Right lobe of liver (tissue), 6 donors: ENCODE measurements around the gene CARD8. TPM values are rescaled to one million over a fixed set of nuclear protein-coding genes. Genes with fewer than 3 reads are reported as not detected.

Experiments
- ATAC-seq, 4 donors: fragments of 200-7000 bp; cut with Tn5 transposase; one replicate each; pipeline ENCODE4 v1.9.1; 2020; ENCODE audit warnings: mild to moderate bottlenecking in 4 of 4, moderate library complexity in 4 of 4
- DNase-seq, 3 donors: peaks; one replicate each; pipeline ENCODE4 v3.0.0-alpha.2; 2020
- H3K27ac ChIP-seq, 3 donors: fragments of 200-600 bp; one replicate each; pipeline ENCODE4 v1.8.0; 2022
- H3K27me3 ChIP-seq, 2 donors: fragments of 200-600 bp; one replicate each; pipeline ENCODE4 v1.8.0; 2022
- H3K36me3 ChIP-seq, 4 donors: fragments of 200-600 bp; sonication (generic) in 1 of 4; one replicate each; pipeline versions ENCODE4 v1.5.1 to v1.8.0; 2017 to 2022; ENCODE audit warnings: control low read depth in 1 of 4
- H3K4me1 ChIP-seq, 4 donors: fragments of 200-600 bp; sonication (generic) in 1 of 4; one replicate each; pipeline versions ENCODE4 v1.5.1 to v1.8.0; 2017 to 2022; ENCODE audit warnings: control low read depth in 1 of 4
- H3K4me3 ChIP-seq, 3 donors: fragments of 200-600 bp; one replicate each; pipeline ENCODE4 v1.8.0; 2022
- H3K9me3 ChIP-seq, 4 donors: fragments of 200-600 bp; sonication (generic) in 1 of 4; one replicate each; pipeline versions ENCODE4 v1.5.1 to v1.8.0; 2017 to 2022; ENCODE audit warnings: control low read depth in 1 of 4
- POLR2A ChIP-seq: fragments of 450-650 bp; IDR thresholded peaks from one replicate; pipeline ENCODE4 v1.6.1; 2017; ENCODE audit warnings: antibody characterized with exemption, mild to moderate bottlenecking
- WGBS: methylation state at CpG from one replicate; pipeline ENCODE4 v1.1.6; 2018; ENCODE audit warnings: low coverage, low lambda C conversion rate; ENCODE audit not compliant: insufficient coverage; ENCODE audit errors: missing lambda C conversion rate; 5-methylcytosine and 5-hydroxymethylcytosine counted together
- intact Hi-C, 2 donors: fragments of 100-400 bp; cut with DNase I; formaldehyde crosslinking; loops; one replicate each; pipeline versions ENCODE4 v1.11.2 to v1.14.1; 2022
- total RNA-seq, 6 experiments: library from RNA; depleted of rRNA in 2 of 6; stranded (reverse); fragments of >200 nt in 2 of 6; fragmentation: NEBNext Ultra II Directional in 3 of 6; extraction: Animal tissue kit (Norgen Biotek cat#: 25700) in 3 of 6; gene quantifications; one replicate each; pipeline versions ENCODE4 v1.1.0 to v1.2.4, GENCODE V29; 2016 to 2023
- TF ChIP-seq, protein P1 (sequence below), 4 donors: fragments of 200-600 bp in 3 of 4; fragments of 450-650 bp in 1 of 4; IDR thresholded peaks; one replicate each; pipeline versions ENCODE4 v1.5.1 to v1.8.0; 2016 to 2022; ENCODE audit warnings: antibody characterized with exemption in 4 of 4, mild to moderate bottlenecking in 2 of 4
- donor health status: DM: no; HTN: yes; CAD: no.
- donor health status: DM: no; HTN: no; CAD: no.
- donor health status: DM: no; HTN: no; CAD: no.
- donor health status: DM: no; HTN: yes; CAD: no.
- donor health status: DM: no; HTN: yes; CAD: no.

Gene CARD8
- total RNA-seq, 6 experiments from 2014 or later: 15.4 to 24.5 (median 19.8) TPM

DNA sequence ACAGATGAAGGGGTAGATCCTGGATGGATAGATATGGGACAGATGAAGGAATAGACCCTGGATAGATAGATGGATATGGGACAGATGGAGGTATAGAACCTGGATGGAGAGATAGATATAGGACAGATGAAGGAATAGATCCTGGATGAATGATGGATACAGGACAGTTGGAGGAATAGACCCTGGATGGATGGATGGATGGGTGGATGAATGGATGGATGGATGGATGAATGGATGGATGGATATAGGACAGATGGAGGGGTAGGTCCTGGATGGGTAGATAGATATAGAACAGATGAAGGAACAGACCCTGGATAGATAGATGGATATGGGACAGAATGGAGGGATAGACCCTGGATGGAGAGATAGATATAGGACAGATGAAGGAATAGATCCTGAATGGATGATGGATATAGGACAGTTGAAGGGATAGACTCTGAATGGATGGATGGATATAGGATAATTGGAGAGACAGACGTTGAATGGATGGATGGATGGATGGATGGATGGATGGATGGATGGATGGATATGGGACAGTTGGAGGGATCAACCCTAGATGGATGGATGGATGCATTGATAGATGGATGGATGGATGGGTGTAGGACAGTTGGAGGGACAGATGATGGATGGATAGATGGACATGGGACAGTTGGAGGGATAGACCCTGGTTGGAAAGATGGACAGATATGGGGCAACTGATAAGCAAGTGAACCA is 46.3 kb upstream of the CARD8 start:
- intact Hi-C loops: no loop called here
- no peak overlapping the region for H3K4me3 ChIP-seq
- DNase-seq (no peak), ATAC-seq (no peak)
- no peaks in the 10 kb centered on the region for H3K36me3 ChIP-seq
- no peaks in the 10 kb centered on the region for H3K9me3 ChIP-seq
- H3K4me1 ChIP-seq: no peaks in the 10 kb centered on the region
- no peak for TF ChIP-seq POLR2A
- TF ChIP-seq, protein P1, sequence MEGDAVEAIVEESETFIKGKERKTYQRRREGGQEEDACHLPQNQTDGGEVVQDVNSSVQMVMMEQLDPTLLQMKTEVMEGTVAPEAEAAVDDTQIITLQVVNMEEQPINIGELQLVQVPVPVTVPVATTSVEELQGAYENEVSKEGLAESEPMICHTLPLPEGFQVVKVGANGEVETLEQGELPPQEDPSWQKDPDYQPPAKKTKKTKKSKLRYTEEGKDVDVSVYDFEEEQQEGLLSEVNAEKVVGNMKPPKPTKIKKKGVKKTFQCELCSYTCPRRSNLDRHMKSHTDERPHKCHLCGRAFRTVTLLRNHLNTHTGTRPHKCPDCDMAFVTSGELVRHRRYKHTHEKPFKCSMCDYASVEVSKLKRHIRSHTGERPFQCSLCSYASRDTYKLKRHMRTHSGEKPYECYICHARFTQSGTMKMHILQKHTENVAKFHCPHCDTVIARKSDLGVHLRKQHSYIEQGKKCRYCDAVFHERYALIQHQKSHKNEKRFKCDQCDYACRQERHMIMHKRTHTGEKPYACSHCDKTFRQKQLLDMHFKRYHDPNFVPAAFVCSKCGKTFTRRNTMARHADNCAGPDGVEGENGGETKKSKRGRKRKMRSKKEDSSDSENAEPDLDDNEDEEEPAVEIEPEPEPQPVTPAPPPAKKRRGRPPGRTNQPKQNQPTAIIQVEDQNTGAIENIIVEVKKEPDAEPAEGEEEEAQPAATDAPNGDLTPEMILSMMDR (IDR thresholded peaks at IDR 0.05): no peak
- H3K27ac ChIP-seq: no peak overlapping the region
- H3K27me3 ChIP-seq: no peaks in the 10 kb centered on the region
- WGBS: 83% methylated on average over 1 of the region's 1 CpG

DNA sequence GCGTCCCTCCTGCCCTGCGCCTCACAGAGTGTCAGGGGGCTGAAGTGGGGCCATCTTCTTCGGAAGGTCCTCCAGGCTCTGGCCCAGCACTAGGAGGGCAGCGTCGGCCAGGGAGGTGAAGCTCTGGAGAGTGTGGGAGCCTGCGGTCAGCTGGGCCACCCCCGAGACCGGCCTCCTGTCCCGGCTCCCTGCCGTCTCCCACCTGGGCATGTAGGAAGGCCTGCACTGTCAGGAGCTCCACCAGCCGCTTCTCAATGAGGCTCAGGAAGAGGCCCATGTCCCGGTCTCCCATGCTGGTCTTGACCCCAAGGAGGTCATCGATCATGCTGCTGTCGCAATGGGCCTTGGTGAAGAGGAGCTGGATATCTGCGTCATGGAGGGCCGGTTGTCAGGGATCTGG is 42.3 kb upstream of the CARD8 start:
- Histone ChIP-seq H3K9me3 (no peaks in the 10 kb centered on the region), H3K27me3 (no peaks in the 10 kb centered on the region), H3K36me3 (no peaks in the 10 kb centered on the region), H3K4me3 (no peak overlapping the region), H3K27ac (no peak overlapping the region), H3K4me1 (no peaks in the 10 kb centered on the region)
- 100% methylated on average over 3 of the region's 16 CpGs for WGBS
- intact Hi-C loops: no loop called here
- no peak for TF ChIP-seq POLR2A
- TF ChIP-seq, protein P1 (IDR thresholded peaks at IDR 0.05): no peak
- DNase-seq (no peak), ATAC-seq (no peak)

DNA sequence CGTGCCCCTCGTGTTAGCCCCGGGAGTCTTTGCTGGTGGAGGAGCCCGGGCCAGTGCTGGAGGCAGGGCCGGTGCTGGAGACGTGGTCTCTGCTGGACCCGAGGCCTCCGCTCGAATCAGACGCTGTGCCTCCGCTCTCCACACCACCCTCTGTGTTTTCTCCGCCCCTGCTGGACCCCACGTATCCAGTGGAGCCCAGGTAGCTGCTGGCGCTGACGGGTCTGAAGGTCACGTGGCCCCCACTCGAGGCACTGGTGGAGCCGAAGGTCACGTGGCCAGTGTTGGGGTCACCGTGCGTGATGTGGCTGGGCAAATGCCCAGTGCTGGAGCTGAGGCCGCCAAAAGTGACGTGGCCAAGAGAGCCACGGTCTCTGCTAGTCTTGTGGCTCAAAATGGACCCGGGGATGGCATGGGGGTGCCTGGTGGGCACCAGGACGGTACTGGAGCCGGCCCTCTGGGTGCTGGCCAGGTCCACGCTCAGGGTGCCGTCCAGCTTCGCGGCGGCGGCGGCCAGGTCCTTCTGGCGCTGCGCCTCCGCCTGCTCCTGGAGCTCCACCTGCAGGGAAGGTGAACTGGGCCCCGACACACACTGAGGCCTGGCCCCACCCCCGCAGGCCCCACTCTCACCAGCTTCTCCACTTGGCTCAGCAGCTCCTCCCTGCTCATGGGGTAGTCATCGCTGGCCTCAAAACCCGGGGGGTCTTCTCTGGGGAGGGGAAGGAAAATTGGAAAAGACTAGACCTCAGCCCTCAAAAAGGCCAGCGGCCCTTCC is 41.4 kb upstream of the CARD8 start:
- no peak overlapping the region for H3K27ac ChIP-seq
- H3K27me3 ChIP-seq: no peaks in the 10 kb centered on the region
- WGBS: 40% methylated on average over 2 of the region's 42 CpGs
- no peaks in the 10 kb centered on the region for H3K9me3 ChIP-seq
- H3K4me1 ChIP-seq: no peaks in the 10 kb centered on the region
- TF ChIP-seq, protein P1 (IDR thresholded peaks at IDR 0.05): no peak
- H3K4me3 ChIP-seq: no peak overlapping the region
- intact Hi-C loops: no loop called here
- DNase-seq (no peak), ATAC-seq (peak in 1 of 4 donors; percentile 30)
- no peaks in the 10 kb centered on the region for H3K36me3 ChIP-seq

DNA sequence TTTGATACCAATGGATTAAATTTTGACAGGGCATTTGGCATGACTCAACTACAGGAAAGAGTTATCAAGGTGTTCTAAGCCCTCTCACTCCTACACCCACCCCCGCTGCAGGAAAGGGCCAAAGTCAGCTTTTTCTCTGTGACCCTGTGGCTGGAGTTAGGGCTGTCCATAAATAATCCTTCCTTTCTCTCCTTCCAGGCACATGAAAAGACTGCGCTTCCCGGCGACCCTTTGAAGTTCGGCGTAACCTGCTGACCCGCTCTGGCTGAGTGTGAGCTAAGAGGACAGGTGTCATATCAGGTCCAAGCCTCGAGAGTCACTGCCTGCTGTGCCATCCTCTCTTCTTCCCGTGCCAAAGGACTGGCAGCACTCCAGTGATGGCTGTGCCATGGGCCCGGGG is 39.7 kb upstream of the CARD8 start:
- ATAC-seq: no peak
- Histone ChIP-seq H3K27ac (no peak overlapping the region), H3K4me3 (no peak overlapping the region), H3K36me3 (no peaks in the 10 kb centered on the region), H3K4me1 (peaks cover 0 to 6% (median 2%) of the 10 kb centered on the region in 4 donors), H3K9me3 (no peaks in the 10 kb centered on the region), H3K27me3 (no peaks in the 10 kb centered on the region)
- DNase-seq: no peak
- WGBS: 79% methylated on average over 10 of the region's 10 CpGs
- intact Hi-C loops: no loop called here
- TF ChIP-seq POLR2A: no peak
- TF ChIP-seq, protein P1 (IDR thresholded peaks at IDR 0.05): no peak
